Esophagus muscularis mucosa (tissue), 4 donors: ENCODE measurements around the gene PKDREJ. TPM values are rescaled to one million over a fixed set of nuclear protein-coding genes. Genes with fewer than 3 reads are reported as not detected.

Experiments used
- DNase-seq: peaks from one replicate; pipeline ENCODE4 v3.0.0-alpha.2; 2017; ENCODE audit errors: extremely low spot score
- H3K27ac ChIP-seq, 4 donors: fragments of 200-600 bp; sonication (generic); replicated peaks in 1 of 4; 1 replicate in 3 of 4; 2 replicates in 1 of 4; pipeline ENCODE4 v1.5.1; 2016 to 2019; ENCODE audit warnings: mild to moderate bottlenecking in 1 of 4
- H3K27me3 ChIP-seq, 4 donors: fragments of 200-600 bp; sonication (generic); one replicate each; pipeline versions ENCODE4 v1.5.1 to v1.6.0; 2016 to 2019
- H3K36me3 ChIP-seq, 4 donors: fragments of 200-600 bp; sonication (generic); one replicate each; pipeline ENCODE4 v1.5.1; 2016 to 2019
- H3K4me1 ChIP-seq, 4 donors: fragments of 200-600 bp; sonication (generic); one replicate each; pipeline ENCODE4 v1.5.1; 2016 to 2019
- H3K4me3 ChIP-seq, 4 donors: fragments of 200-600 bp; sonication (generic); 1 replicate in 2 of 4; 2 replicates in 2 of 4; pipeline ENCODE4 v1.5.1; 2016 to 2019; ENCODE audit warnings: mild to moderate bottlenecking in 4 of 4, moderate library complexity in 1 of 4
- H3K9me3 ChIP-seq, 4 donors: fragments of 200-600 bp; sonication (generic); 1 replicate in 3 of 4; 2 replicates in 1 of 4; pipeline ENCODE4 v1.5.1; 2016 to 2019
- CTCF ChIP-seq, 3 experiments: fragments of 200-600 bp in 2 of 3; fragments of 450-650 bp in 1 of 3; sonication (generic) in 2 of 3; IDR thresholded peaks; one replicate each; pipeline ENCODE4 v1.5.1; 2017 to 2019; ENCODE audit warnings: antibody characterized with exemption in 3 of 3, mild to moderate bottlenecking in 2 of 3, moderate library complexity in 1 of 3
- EP300 ChIP-seq: sonication (generic); formaldehyde crosslinking; IDR thresholded peaks from one replicate; pipeline ENCODE4 v1.6.1; 2017; ENCODE audit warnings: antibody characterized with exemption
- POLR2A ChIP-seq: fragments of 450-650 bp; IDR thresholded peaks from one replicate; pipeline ENCODE4 v1.6.1; 2017; ENCODE audit warnings: antibody characterized with exemption, moderate library complexity, mild to moderate bottlenecking, low read depth
- POLR2AphosphoS5 ChIP-seq, 2 donors: sonication (generic); formaldehyde crosslinking; IDR thresholded peaks; one replicate each; pipeline ENCODE4 v1.6.1; 2017; ENCODE audit warnings: antibody characterized with exemption in 2 of 2
- WGBS: methylation state at CpG from one replicate; pipeline ENCODE4 v1.1.5; 2018; 5-methylcytosine and 5-hydroxymethylcytosine counted together
- intact Hi-C: fragments of 100-400 bp; cut with DNase I; formaldehyde crosslinking; loops from one replicate; pipeline ENCODE4 v1.15.1; 2023
- total RNA-seq, 4 donors: library from RNA; depleted of rRNA; stranded (reverse); fragments of >200 nt; gene quantifications; one replicate each; pipeline versions ENCODE4 v1.1.0 to v1.2.1, GENCODE V29; 2016

The PKDREJ gene
- total RNA-seq, 4 donors from 2014 or later, result under 0.01 to 0.23 (median under 0.01) TPM; not detected in 1

DNA sequence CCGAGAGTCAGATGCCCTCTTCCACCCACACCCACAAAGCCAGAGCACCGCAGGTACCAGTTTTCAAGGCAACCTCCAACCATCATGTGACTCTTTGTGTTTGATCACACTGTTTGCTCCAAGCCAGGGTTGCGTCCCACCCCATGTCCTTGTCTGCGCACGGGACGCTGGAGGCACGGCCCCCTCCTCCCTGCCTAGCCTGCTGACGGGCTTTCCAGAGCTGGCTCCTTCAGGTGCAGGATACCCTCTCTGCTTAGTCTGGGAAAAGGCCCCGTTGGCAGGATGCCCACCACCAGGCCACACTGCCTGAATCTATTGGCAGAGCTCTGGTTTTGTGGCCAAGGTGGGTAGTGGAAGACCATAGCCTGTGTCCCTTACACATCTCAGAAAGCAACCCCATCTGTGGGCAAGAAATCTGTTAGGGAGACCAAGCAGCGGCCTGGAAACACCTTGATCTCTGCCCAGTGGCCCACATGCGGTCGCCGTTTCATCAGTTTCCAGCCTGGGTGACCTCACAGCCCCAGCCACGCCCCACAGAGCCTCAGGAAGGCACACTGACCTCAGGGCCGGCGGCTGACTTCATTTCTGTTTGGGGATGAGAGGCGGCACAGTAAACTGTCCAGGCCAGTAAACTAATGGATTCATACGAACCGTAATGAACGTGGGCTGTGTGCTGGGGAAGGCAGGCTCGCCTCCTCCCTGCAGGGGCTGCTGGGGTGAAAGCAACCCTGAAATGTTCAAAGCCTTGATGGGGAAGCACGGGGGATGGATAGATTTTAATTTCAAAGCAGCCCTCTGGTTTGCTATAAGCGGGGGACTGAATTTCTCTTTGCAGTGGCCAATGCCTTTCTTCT is 38.9 kb downstream of the PKDREJ start:
- DNase-seq, result no peak
- Histone ChIP-seq H3K4me1 (no peaks in the 10 kb centered on the region), H3K9me3 (no peaks in the 10 kb centered on the region), H3K27ac (no peak overlapping the region), H3K27me3 (no peaks in the 10 kb centered on the region), H3K36me3 (peaks cover 28 to 70% (median 59%) of the 10 kb centered on the region in 4 donors), H3K4me3 (no peak overlapping the region)
- intact Hi-C loops, result no loop called here
- TF ChIP-seq CTCF (IDR thresholded peaks at IDR 0.05) (no peak), POLR2AphosphoS5 (IDR thresholded peaks at IDR 0.05) (no peak), EP300 (no peak), POLR2A (no peak)
- 90% methylated on average over 16 of the region's 23 CpGs for WGBS

GRCh38 chr22:46220921-46221320 is 42.2 kb downstream of the PKDREJ start:
- H3K27me3 ChIP-seq, result no peaks in the 10 kb centered on the region
- peaks cover 53 to 92% (median 86%) of the 10 kb centered on the region in 4 donors for H3K36me3 ChIP-seq
- H3K4me1 ChIP-seq, result no peaks in the 10 kb centered on the region
- no peaks in the 10 kb centered on the region for H3K9me3 ChIP-seq
- intact Hi-C loops, result no loop called here
- 93% methylated on average over 5 of the region's 5 CpGs for WGBS
- H3K4me3 ChIP-seq, result no peak overlapping the region
- TF ChIP-seq CTCF (IDR thresholded peaks at IDR 0.05) (no peak), EP300 (no peak)
- H3K27ac ChIP-seq, result no peak overlapping the region
- no peak for DNase-seq

GRCh38 chr22:46219636-46220035 is 43.5 kb downstream of the PKDREJ start:
- intact Hi-C loops, result no loop called here
- no peaks in the 10 kb centered on the region for H3K27me3 ChIP-seq
- no peak overlapping the region for H3K27ac ChIP-seq
- peaks cover 53 to 91% (median 85%) of the 10 kb centered on the region in 4 donors for H3K36me3 ChIP-seq
- H3K4me3 ChIP-seq, result no peak overlapping the region
- no peaks in the 10 kb centered on the region for H3K4me1 ChIP-seq
- H3K9me3 ChIP-seq, result no peaks in the 10 kb centered on the region
- TF ChIP-seq POLR2A, result no peak
- TF ChIP-seq CTCF (IDR thresholded peaks at IDR 0.05), result no peak
- no peak for TF ChIP-seq POLR2AphosphoS5 (IDR thresholded peaks at IDR 0.05)
- no peak for TF ChIP-seq EP300
- 77% methylated on average over 10 of the region's 10 CpGs for WGBS
- DNase-seq, result no peak

GRCh38 chr22:46214616-46215015 is 48.5 kb downstream of the PKDREJ start:
- no peak for DNase-seq
- intact Hi-C loops, result no loop called here
- peaks cover 0 to 6% (median 3%) of the 10 kb centered on the region in 4 donors for H3K9me3 ChIP-seq
- H3K27ac ChIP-seq, result no peak overlapping the region
- H3K27me3 ChIP-seq, result no peaks in the 10 kb centered on the region
- no peak overlapping the region for H3K4me3 ChIP-seq
- H3K4me1 ChIP-seq, result no peaks in the 10 kb centered on the region
- H3K36me3 ChIP-seq, result peaks cover 35 to 90% (median 58%) of the 10 kb centered on the region in 4 donors
- TF ChIP-seq POLR2A (no peak), EP300 (no peak), CTCF (IDR thresholded peaks at IDR 0.05) (no peak), POLR2AphosphoS5 (IDR thresholded peaks at IDR 0.05) (no peak)
- 97% methylated on average over 28 of the region's 28 CpGs for WGBS
